ENCODE measurements around the gene OR6S1.
"Not testable (repeated sequence)": the region's sequence is repeated elsewhere in the genome, so short reads cannot be mapped to it uniquely, and the experiment has no call there.

Gene OR6S1

DNA sequence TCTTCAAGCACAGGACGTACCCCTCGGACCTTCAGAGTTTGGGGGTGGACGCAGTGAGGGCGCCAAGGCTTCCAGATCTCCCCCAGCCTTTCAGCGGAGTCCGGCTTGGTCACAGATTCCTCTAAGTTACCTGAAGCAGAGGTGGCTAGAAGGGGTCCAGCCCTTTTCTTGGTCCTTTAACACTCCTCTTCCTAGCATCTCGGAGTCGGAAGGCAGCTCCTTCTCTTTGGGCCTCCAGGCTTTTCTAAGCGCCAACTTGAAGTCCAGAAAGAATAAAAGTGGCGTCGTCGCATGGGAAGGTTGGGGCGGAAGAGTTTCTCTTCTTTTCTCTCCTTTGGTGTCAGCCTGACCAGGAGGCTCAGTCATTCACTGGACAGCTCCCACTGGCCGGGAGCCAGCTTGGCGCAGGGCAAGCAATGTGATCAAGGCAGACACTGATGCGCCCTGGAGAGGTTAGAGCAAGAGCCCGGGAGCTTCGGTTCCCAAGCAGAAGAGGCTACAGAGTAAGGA, 9.6 kb downstream of the OR6S1 start:
- no peak for DNase-seq (ENCODE audit: low read depth in 3 of 3, low spot score in 1 of 3)

- DNase-seq (ENCODE audit: low read depth in 3 of 3, low spot score in 1 of 3): peak in 2 of 3 donors; percentile 21 to 39
These were observed 10.2 kb downstream of the OR6S1 start for GRCh38 chr14:20631023-20631879.

- no peak for DNase-seq (ENCODE audit: low read depth in 3 of 3, low spot score in 1 of 3)
These were observed 11.0 kb downstream of the OR6S1 start for GRCh38 chr14:20630340-20631022.

GRCh38 chr14:20628063-20628854, 13.2 kb downstream of the OR6S1 start:
- DNase-seq (ENCODE audit: low read depth in 3 of 3, low spot score in 1 of 3): no peak

DNA sequence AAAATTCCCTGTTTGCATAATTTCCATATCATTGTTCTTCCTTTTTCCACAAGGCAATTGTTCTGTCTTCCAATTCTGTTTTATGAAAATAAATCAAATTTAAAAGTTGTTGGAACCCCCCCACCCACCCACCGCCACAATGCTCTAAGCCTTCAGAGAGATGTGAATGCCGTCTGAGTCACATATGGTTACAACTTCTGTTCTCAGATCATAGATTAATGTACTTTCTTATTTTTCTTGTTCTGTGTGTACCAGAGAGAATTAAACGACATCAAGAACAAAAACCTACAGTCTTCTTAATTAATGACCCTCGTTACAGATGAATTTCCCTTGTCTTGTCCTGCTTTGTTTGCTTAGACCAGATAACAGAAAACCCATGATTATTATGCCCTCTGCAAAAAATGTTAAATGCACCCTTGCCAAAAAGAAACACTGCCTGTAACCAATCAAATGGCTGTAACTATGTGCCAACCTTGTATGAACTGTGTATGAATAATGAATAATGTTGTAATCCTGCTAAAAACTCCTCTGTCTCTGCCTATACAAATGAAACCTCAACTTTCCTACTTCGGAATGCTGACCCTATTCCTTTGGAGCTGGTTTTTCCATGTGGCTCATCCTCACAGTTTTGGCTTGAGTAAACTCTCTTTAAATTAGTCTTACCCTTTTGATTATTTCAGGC, 14.0 kb downstream of the OR6S1 start:
- no peak for DNase-seq (ENCODE audit: low read depth in 3 of 3, low spot score in 1 of 3)

DNA sequence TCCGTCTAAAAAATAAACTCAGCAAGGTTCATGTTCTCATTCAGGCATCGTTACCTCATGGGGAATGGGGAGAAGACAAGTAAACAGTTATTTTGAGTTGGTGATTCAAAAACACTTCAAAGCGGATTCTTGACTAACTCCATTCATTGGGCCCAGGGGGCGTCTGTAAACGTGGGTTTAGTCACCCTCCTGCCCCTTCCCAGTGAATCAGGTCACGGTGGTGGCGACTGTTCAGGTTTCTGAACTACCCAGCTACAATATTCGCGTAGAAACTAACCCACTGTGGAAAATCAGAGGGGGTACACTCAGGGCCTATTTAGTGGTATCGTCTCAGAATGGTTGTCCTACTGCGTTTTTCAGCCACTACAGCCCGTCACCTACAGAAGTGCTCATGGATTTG, 15.2 kb downstream of the OR6S1 start:
- no peak for DNase-seq (ENCODE audit: low read depth in 3 of 3, low spot score in 1 of 3)

DNA sequence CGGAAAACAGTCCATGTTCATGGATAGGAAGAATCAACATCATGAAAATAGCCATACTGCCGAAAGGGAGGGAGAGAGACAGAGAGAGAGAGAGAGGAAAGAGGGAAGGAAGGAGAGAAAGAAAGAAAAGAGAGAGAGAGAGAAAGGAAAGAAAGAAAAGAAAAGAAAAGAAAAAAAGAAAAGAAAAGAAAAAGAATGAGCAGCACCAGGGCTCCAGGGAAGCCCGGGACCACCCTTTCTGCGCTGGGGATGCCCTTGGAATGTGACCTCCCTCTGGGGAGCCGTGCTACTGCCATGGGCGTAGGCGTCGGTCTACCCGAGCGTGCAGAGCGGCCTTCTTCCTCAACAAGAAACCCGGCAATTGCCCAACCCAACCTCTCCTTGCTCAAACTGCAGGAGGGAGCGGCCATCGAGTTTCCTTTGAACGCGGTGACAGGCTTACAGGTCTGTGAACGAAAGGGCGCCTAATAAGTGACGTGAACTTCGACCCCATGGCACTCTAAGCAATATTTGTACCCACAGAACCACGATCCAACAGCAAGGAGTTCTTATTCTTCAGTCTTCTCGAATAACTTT, 16.9 kb downstream of the OR6S1 start:
- no peak for DNase-seq (ENCODE audit: low read depth in 3 of 3, low spot score in 1 of 3)

GRCh38 chr14:20623798-20624197, 17.7 kb downstream of the OR6S1 start:
- DNase-seq (ENCODE audit: low read depth in 3 of 3, low spot score in 1 of 3): no peak

DNA sequence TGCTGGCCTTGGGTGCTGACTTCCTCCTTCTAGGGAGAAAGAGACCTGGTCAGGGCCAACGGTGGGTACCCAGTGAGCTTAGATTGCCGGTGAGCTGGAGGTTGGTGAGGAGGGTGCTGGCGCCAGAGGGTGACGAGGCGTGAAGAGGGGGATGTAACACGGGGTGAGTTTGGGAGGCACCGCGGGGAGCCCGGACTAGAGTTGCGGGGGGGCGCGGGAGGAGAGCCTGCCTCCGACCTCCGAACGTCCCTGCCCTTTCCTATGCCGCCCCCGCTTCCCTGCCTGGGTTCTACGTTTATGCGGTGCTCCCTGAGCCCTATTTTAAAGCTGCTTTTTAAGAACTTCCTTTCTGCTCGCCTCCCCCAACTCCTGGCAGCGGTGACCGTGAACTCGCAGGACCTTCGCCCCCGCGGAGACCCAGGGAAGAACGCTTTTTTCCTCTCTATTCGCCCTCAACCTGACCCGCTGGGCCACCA, 18.6 kb downstream of the OR6S1 start:
- no peak for DNase-seq (ENCODE audit: low read depth in 3 of 3, low spot score in 1 of 3)

DNA sequence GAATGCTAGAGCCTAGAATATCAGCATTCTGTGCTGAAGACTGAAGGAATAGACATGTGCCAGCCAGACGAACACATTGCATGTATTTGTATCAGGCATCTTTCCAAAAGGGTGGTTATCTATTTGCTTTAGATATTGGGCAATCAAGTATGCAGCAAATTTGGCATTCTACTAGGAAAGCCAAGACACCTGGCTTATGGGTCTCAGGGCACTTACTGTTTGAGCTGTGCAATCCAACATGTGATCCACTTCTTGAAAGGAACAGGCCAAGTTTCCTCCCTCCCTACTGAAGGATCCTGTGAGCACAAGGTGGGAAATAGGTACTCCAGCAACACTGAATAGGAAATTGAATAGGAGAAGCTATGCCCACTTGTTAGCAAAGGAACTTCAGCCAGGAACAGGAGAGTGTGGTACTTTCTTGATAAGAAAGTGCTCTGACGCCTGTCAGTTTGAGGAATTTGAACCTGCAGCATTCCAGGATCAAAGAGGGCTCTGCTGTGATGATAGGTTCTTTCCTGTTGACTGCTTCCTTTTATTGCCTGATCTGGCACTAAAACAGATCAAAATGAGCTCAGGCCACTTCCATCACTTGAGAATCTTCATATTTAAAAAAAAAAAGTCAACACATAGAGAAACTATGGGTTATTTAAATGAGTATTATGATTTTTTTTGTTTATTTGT, 20.6 kb downstream of the OR6S1 start:
- DNase-seq (ENCODE audit: low read depth in 3 of 3, low spot score in 1 of 3): no peak

GRCh38 chr14:20619688-20620087, 21.8 kb downstream of the OR6S1 start:
- DNase-seq (ENCODE audit: low read depth in 3 of 3, low spot score in 1 of 3): not testable (repeated sequence)

GRCh38 chr14:20618271-20618749, 23.2 kb downstream of the OR6S1 start:
- DNase-seq (ENCODE audit: low read depth in 3 of 3, low spot score in 1 of 3): no peak

DNA sequence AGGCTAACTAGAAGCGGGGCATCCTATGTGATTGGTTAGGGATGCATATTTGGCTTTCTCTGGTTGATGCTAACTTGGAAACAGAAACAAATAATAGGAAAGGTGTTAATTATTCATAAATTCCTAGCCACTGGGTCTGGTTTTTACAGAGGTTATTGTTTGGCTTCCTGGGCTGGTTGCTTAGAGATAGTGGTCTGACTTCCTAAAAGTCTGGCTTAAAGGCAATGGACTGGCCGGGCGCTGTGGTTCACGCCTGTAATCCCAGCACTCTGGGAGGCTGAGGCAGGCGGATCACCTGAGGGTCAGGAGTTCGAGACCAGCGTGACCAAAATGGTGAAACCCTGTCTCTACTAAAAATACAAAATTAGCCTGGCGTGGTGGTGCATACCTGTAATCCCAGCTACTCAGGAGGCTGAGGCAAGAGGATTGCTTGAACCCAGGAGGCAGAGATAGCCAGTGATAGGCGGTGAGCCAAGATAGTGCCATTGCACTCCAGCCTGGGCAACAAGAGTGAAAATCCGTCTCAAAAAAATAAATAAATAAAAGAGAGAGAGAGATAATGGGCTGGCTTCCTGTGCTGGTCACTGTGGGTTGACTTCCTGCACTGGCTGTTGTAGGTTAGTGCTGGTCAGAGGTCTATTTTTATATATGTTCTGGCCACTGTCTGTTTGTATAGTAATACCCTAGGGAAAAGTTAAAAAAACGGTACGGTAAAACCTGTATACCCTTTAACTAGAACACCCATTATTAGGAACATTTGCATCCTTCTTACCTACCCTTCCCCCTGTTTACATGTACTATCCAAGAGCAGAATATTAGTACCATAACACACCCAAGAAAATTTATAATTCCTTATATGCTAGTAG, 24.1 kb downstream of the OR6S1 start:
- DNase-seq (ENCODE audit: low read depth in 3 of 3, low spot score in 1 of 3): no peak

DNA sequence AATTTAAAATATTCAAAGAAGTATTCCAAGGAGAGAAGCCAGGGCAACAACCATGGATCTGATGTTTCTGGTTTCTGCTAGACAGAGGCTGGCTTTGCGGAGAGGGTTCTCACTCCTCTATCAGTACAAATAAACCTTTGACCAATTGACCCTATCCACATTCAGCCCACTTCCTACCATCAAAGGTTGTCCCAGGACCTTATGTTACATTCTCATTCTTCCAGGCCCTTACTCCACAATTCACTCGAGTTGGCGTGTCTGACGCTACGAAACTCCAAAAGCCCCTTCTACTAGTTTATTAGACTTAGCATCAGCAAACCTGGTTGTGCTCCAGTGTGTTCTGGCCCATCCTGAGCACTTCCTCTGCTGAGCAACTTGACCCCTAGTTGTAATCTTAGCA, 25.5 kb downstream of the OR6S1 start:
- no peak for DNase-seq (ENCODE audit: low read depth in 3 of 3, low spot score in 1 of 3)

DNA sequence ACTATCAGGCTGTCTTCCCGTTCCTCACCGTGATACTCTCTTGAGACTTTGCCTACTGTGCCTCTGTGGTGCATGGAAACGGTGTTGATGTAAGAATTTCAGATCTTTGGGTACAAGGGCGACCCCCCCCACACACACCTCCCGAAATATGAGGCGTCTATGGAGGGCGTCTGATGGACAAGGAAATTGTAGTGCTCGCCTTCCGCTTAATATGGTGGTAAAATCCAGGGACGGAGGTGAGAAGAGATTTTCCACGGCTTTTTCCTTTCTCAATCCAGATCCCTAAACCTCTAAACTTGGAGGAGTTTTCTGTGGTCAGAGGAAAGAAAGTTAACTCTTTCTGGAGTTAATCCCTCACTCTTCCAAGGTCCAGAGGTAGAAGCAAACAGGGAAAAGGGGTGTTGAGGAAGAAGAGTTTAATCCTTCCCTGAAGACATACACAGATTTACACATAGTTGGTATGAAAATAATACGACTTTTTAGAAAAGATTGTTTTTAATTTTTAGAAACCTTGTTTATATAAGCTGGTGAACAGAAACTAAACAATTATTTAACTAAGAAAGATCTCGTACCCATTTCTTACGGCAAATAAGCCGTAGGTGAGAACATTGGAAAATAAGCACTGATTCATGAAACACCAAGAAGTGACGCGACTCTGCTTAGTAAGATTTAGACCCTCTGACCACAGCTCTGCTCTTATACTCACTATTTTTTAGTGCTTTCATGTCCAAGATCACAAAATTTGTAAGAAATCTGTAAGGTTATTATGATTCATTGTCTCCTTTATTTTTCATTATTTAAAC, 27.3 kb downstream of the OR6S1 start:
- DNase-seq (ENCODE audit: low read depth in 3 of 3, low spot score in 1 of 3): no peak

DNA sequence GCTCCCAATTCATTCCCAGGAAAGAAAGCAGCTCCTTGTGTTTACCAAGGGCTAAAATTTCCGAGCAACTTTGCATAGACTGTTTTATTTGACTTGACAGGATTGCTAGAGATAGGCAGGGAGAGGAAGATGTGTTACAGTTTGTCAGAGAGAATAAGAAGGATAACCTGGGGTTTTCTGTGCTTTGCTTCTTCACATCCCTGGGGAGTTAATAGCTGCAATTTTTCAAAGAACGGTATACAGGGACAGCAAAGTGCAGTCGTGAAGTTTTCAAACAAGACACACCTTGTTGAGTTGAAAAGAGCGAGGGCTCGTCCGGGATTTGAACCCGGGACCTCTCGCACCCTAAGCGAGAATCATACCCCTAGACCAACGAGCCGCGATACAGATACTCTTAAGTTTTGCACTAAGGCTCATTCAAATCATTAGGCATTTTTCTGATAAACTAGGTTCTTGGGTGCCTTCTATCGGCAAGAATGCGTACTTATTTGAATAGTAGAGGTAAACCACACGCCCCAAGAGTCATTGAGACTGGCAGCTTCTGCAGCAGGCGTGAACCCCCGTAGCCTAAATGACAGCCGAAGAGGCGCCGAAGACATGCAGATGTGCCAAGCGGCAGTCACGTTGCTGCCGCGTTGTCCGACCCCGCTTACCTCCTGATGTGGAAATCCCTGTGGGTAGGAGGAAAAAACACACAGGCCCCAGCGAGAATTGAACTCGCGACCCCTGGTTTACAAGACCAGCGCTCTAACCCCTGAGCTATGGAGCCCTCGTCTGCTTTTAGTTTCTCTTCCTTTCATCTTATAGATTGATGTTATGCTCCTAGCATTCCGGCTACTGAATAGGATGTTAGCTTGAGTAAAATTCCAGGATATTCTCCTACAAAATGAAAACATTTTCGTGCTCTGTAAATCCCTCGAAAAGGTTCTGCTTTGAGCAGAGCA, 28.1 kb downstream of the OR6S1 start:
- peak; percentile 62 to 81 (median 72) for DNase-seq (ENCODE audit: low read depth in 3 of 3, low spot score in 1 of 3)

GRCh38 chr14:20612403-20612802, 29.1 kb downstream of the OR6S1 start:
- DNase-seq (ENCODE audit: low read depth in 3 of 3, low spot score in 1 of 3): no peak
